ENCODE results near the gene PRSS27.
"Not testable (repeated sequence)": the region's sequence is repeated elsewhere in the genome, so short reads cannot be mapped to it uniquely, and the experiment has no call there.

The PRSS27 gene

GRCh38 chr16:2724816-2725348 lies 4.9 kb upstream of the PRSS27 start:
- no peak for DNase-seq (ENCODE audit: low read depth)

GRCh38 chr16:2724088-2724676 lies 4.2 kb upstream of the PRSS27 start:
- no peak for DNase-seq (ENCODE audit: low read depth)

GRCh38 chr16:2721634-2722173 lies 1.7 kb upstream of the PRSS27 start:
- DNase-seq (ENCODE audit: low read depth) = not testable (repeated sequence)

- DNase-seq (ENCODE audit: low read depth) = peak; percentile 82
These were observed 952 bp upstream of the PRSS27 start for GRCh38 chr16:2720719-2721633.

GRCh38 chr16:2719328-2720063 lies 528 bp downstream of the PRSS27 start:
- DNase-seq (ENCODE audit: low read depth) = no peak

- no peak for DNase-seq (ENCODE audit: low read depth)
These were observed 2.4 kb downstream of the PRSS27 start for GRCh38 chr16:2717383-2718263.

GRCh38 chr16:2716948-2717347 lies 3.1 kb downstream of the PRSS27 start:
- DNase-seq (ENCODE audit: low read depth) = no peak

GRCh38 chr16:2715966-2716885 lies 3.8 kb downstream of the PRSS27 start:
- DNase-seq (ENCODE audit: low read depth) = no peak

- DNase-seq (ENCODE audit: low read depth) = peak; percentile 71
These were observed 4.5 kb downstream of the PRSS27 start for GRCh38 chr16:2715519-2715918.

- DNase-seq (ENCODE audit: low read depth) = no peak
These were observed 5.0 kb downstream of the PRSS27 start for GRCh38 chr16:2715064-2715463.

GRCh38 chr16:2713985-2714774 lies 5.8 kb downstream of the PRSS27 start:
- DNase-seq (ENCODE audit: low read depth) = no peak

GRCh38 chr16:2713523-2713922 lies 6.5 kb downstream of the PRSS27 start:
- DNase-seq (ENCODE audit: low read depth) = no peak

GRCh38 chr16:2712546-2712945 lies 7.5 kb downstream of the PRSS27 start:
- no peak for DNase-seq (ENCODE audit: low read depth)

GRCh38 chr16:2712063-2712441 lies 8.0 kb downstream of the PRSS27 start:
- no peak for DNase-seq (ENCODE audit: low read depth)

- DNase-seq (ENCODE audit: low read depth) = no peak
These were observed 8.5 kb downstream of the PRSS27 start for GRCh38 chr16:2711370-2712062.

- no peak for DNase-seq (ENCODE audit: low read depth)
These were observed 9.3 kb downstream of the PRSS27 start for GRCh38 chr16:2710711-2711231.

GRCh38 chr16:2710021-2710710 lies 9.9 kb downstream of the PRSS27 start:
- DNase-seq (ENCODE audit: low read depth) = no peak

- DNase-seq (ENCODE audit: low read depth) = no peak
These were observed 10.4 kb downstream of the PRSS27 start for GRCh38 chr16:2709588-2709984.

Measured in activated T-helper 9 cell treated with anti-CD3 and anti-CD28 coated beads, Interleukin-2, amount 50 U/mL, for 16 hours (primary cell).